RWPE2 (cell line): ENCODE measurements around the gene CFAP100.

Experiments
- ATAC-seq: fragments of 200-7000 bp; cut with Tn5 transposase; 3 replicates; pipeline ENCODE4 v1.9.1; 2021; ENCODE audit warnings: low read depth
- DNase-seq: peaks from one replicate; pipeline ENCODE4 v3.0.0-alpha.2; 2020; ENCODE audit warnings: low spot score
- H3K27ac ChIP-seq: fragments of 450-650 bp; 2 replicates; pipeline ENCODE4 v1.5.1; 2017; ENCODE audit warnings: mild to moderate bottlenecking; ENCODE audit not compliant: poor library complexity, severe bottlenecking
- H3K27me3 ChIP-seq: fragments of 250-450 bp; sonication (Bioruptor Pico); 2 replicates; pipeline ENCODE4 v1.5.1; 2021; ENCODE audit warnings: mild to moderate bottlenecking, moderate library complexity; ENCODE audit not compliant: insufficient read depth, poor library complexity, severe bottlenecking
- H3K36me3 ChIP-seq: fragments of 250-450 bp; sonication (Bioruptor Pico); 2 replicates; pipeline ENCODE4 v1.5.1; 2020; ENCODE audit warnings: low read depth, mild to moderate bottlenecking, moderate library complexity
- H3K4me1 ChIP-seq: fragments of 250-450 bp; sonication (Bioruptor Pico); 2 replicates; pipeline ENCODE4 v1.5.1; 2021; ENCODE audit warnings: mild to moderate bottlenecking, moderate library complexity; ENCODE audit not compliant: insufficient read depth, poor library complexity, severe bottlenecking
- H3K4me3 ChIP-seq: fragments of 250-450 bp; sonication (Bioruptor Pico); 2 replicates; pipeline ENCODE4 v1.5.1; 2021; ENCODE audit warnings: mild to moderate bottlenecking, moderate library complexity; ENCODE audit not compliant: severe bottlenecking
- H3K9me3 ChIP-seq: fragments of 250-450 bp; sonication (Bioruptor Pico); 2 replicates; pipeline ENCODE4 v1.5.1; 2021; ENCODE audit warnings: mild to moderate bottlenecking, moderate library complexity; ENCODE audit not compliant: severe bottlenecking
- CTCF ChIP-seq: fragments of 450-650 bp; IDR thresholded peaks from one replicate; pipeline ENCODE4 v1.5.1; 2017; ENCODE audit warnings: mild to moderate bottlenecking, moderate library complexity; ENCODE audit not compliant: poor library complexity, severe bottlenecking

The CFAP100 gene

GRCh38 chr3:126350502-126351085 is 44.1 kb upstream of the CFAP100 start:
- Histone ChIP-seq H3K36me3 (no peaks in the 10 kb centered on the region), H3K4me3 (no peak overlapping the region), H3K27me3 (peaks cover 5% of the 10 kb centered on the region), H3K4me1 (no peaks in the 10 kb centered on the region), H3K27ac (no peak overlapping the region), H3K9me3 (no peaks in the 10 kb centered on the region)
- TF ChIP-seq CTCF = no peak
- DNase-seq (peak; percentile 32), ATAC-seq (0 out of 3 replicates have a peak, but pooled peaks have one; percentile 6)

- H3K4me1 ChIP-seq = no peaks in the 10 kb centered on the region
- H3K36me3 ChIP-seq = no peaks in the 10 kb centered on the region
- no peaks in the 10 kb centered on the region for H3K9me3 ChIP-seq
- peak; percentile 23 for DNase-seq
- no peak overlapping the region for H3K4me3 ChIP-seq
- peaks cover 11% of the 10 kb centered on the region for H3K27me3 ChIP-seq
- no peak for ATAC-seq
- H3K27ac ChIP-seq = no peak overlapping the region
- TF ChIP-seq CTCF = no peak
These were observed 43.5 kb upstream of the CFAP100 start for GRCh38 chr3:126351086-126351770.

- H3K27me3 ChIP-seq = peaks cover 18% of the 10 kb centered on the region
- DNase-seq = peak; percentile 42
- TF ChIP-seq CTCF = no peak
- H3K4me3 ChIP-seq = no peak overlapping the region
- H3K36me3 ChIP-seq = no peaks in the 10 kb centered on the region
- H3K27ac ChIP-seq = no peak overlapping the region
- H3K9me3 ChIP-seq = no peaks in the 10 kb centered on the region
- H3K4me1 ChIP-seq = no peaks in the 10 kb centered on the region
- no peak for ATAC-seq
These were observed 42.8 kb upstream of the CFAP100 start for GRCh38 chr3:126351771-126352475.

DNA sequence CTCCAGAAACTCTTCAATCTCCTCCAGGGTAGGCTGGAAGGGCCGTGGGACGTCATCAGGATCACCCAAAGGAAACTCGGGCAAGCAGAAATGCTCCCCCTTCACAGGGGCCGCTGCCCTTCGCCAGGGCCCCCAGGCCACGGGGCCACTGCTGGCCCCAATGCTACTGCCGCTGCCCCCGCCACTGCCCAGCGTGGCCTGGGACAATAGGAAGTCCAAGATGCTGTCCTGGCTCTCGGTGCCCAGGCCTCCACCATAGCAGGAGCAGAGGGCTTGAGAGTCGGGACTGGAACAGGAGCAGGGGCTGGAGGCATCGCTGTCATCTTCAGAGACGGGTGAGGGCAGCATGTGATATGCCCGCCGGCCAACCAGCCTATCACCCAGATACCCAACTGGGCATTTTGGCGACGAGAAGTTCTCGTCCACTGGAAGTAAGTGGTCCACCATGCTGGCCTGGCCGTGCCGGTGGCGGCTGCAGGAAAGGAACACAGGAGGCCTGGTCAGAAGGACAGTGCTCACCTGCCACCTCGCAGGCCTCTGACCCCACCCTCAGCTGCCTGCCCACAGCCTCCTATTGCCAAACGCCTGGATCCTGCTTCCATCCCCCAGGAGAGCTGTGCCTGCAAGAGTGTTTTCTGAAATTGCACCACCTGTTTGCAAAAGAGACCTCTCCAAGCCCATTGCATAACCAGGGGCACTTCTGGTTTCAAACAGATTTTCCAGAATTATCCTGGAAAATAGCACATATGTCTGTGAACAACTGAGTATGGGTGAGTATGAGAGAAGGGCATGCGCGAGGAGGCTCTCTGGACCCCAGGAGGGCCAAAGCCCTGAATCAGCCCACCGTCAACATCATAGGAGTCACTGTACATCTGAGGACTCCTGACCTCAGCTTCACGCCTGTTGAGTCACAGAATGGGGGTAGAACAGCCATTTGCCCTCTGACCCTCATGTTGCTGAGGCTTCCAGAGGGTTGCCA is 41.9 kb upstream of the CFAP100 start:
- Histone ChIP-seq H3K4me3 (no peak overlapping the region), H3K27me3 (peaks cover 21% of the 10 kb centered on the region), H3K27ac (no peak overlapping the region), H3K36me3 (no peaks in the 10 kb centered on the region), H3K9me3 (no peaks in the 10 kb centered on the region), H3K4me1 (no peaks in the 10 kb centered on the region)
- TF ChIP-seq CTCF = no peak
- ATAC-seq = no peak
- DNase-seq = peak; percentile 51
